T-cell (primary cell): ENCODE measurements around the gene SLC38A9. TPM values are rescaled to one million over a fixed set of nuclear protein-coding genes. Genes with fewer than 3 reads are reported as not detected.

Source experiments
- ATAC-seq, 4 experiments: fragments of 200-7000 bp in 3 of 4; fragments of 150-1000 bp in 1 of 4; cut with Tn5 transposase; replicated peaks in 1 of 4; 1 replicate in 3 of 4; 2 replicates in 1 of 4; pipeline ENCODE4 v1.10.0; 2021; ENCODE audit warnings: moderate library complexity in 3 of 4, mild to moderate bottlenecking in 2 of 4, moderate number of reproducible peaks in 1 of 4
- CTCF ChIA-PET, 2 donors: fragments of 300-600 bp; sonication (Branson Sonifier 250); formaldehyde crosslinking; loops; one replicate each; lab custom pipeline; 2022; ENCODE audit warnings: antibody characterized with exemption in 2 of 2; lab: Charles Lee
- POLR2A ChIA-PET, 2 donors: fragments of 300-600 bp; sonication (Branson Sonifier 250); formaldehyde crosslinking; loops; one replicate each; lab custom pipeline; 2022; ENCODE audit warnings: antibody characterized with exemption in 2 of 2; lab: Charles Lee
- DNase-seq, 35 experiments: peaks; one replicate each; pipeline versions ENCODE4 v3.0.0 to v3.0.0-alpha.2; 2013 to 2023
- H3K27ac ChIP-seq: one replicate; pipeline ENCODE4 v1.5.1; 2013; ENCODE audit warnings: low read length
- H3K27me3 ChIP-seq, 2 experiments: replicated peaks in 1 of 2; 1 replicate in 1 of 2; 2 replicates in 1 of 2; pipeline versions ENCODE4 v1.6.1 to v1.7.0; 2013; ENCODE audit warnings: low read length in 1 of 2, mixed read lengths in 1 of 2; ENCODE audit not compliant: control insufficient read depth in 2 of 2, insufficient read depth in 2 of 2; ENCODE audit errors: extremely low read depth in 1 of 2
- H3K36me3 ChIP-seq, 2 donors: 1 replicate in 1 of 2; 2 replicates in 1 of 2; pipeline versions ENCODE4 v1.6.1 to v1.7.0; 2013; ENCODE audit warnings: low read length in 1 of 2; ENCODE audit not compliant: control insufficient read depth in 2 of 2, insufficient read depth in 1 of 2; ENCODE audit errors: extremely low read depth in 1 of 2
- H3K4me1 ChIP-seq, 2 experiments: 1 replicate in 1 of 2; 2 replicates in 1 of 2; pipeline versions ENCODE4 v1.6.1 to v1.7.0; 2013; ENCODE audit warnings: low read length in 2 of 2, mixed read lengths in 1 of 2; ENCODE audit not compliant: insufficient read depth in 2 of 2, control insufficient read depth in 1 of 2; ENCODE audit errors: extremely low read depth in 1 of 2
- H3K4me3 ChIP-seq, 2 donors: 1 replicate in 1 of 2; 2 replicates in 1 of 2; pipeline versions ENCODE4 v1.5.1 to v1.7.0; 2013; ENCODE audit warnings: mild to moderate bottlenecking in 2 of 2, low read length in 1 of 2, moderate library complexity in 1 of 2; ENCODE audit not compliant: control insufficient read depth in 1 of 2; ENCODE audit errors: extremely low read depth in 1 of 2
- H3K9me3 ChIP-seq: 2 replicates; pipeline ENCODE4 v1.7.0; 2013
- H3K27ac Mint-ChIP-seq, 2 donors: one replicate each; pipeline ENCODE4 v1.8.0; 2020 to 2021; ENCODE audit warnings: mild to moderate bottlenecking in 2 of 2, mixed read lengths in 2 of 2
- H3K27me3 Mint-ChIP-seq, 2 donors: one replicate each; pipeline ENCODE4 v1.8.0; 2021 to 2022; ENCODE audit warnings: mixed read lengths in 2 of 2
- H3K36me3 Mint-ChIP-seq: one replicate; pipeline ENCODE4 v1.8.0; 2021; ENCODE audit warnings: mixed read lengths
- H3K4me1 Mint-ChIP-seq, 3 donors: one replicate each; pipeline ENCODE4 v1.8.0; 2020 to 2022; ENCODE audit warnings: mixed read lengths in 3 of 3, mild to moderate bottlenecking in 1 of 3
- H3K4me3 Mint-ChIP-seq, 3 donors: one replicate each; pipeline ENCODE4 v1.8.0; 2020 to 2022; ENCODE audit warnings: mild to moderate bottlenecking in 3 of 3, mixed read lengths in 3 of 3, moderate library complexity in 3 of 3
- H3K9me3 Mint-ChIP-seq, 3 donors: one replicate each; pipeline ENCODE4 v1.8.0; 2020 to 2022; ENCODE audit warnings: mixed read lengths in 3 of 3
- WGBS: methylation state at CpG from one replicate; pipeline ENCODE4 v1.1.5; 2013; ENCODE audit warnings: missing lambda C conversion rate; ENCODE audit not compliant: insufficient coverage; 5-methylcytosine and 5-hydroxymethylcytosine counted together
- total RNA-seq, 35 experiments: library from RNA in 6 of 35; stranded (reverse) in 6 of 35; fragments of 120-200 nt in 1 of 35; gene quantifications; one replicate each; pipeline versions ENCODE4 v1.2.1 to v1.2.4 and lab custom pipeline; 2013 to 2026

Gene SLC38A9
- total RNA-seq, 5 donors from 2014 or later (not counting 1 experiment from before 2014, with no cell fraction given): 19.9 to 25.9 (median 22.2) TPM

- DNase-seq: no peak
- POLR2A ChIA-PET: no interaction called here
- no peaks in the 10 kb centered on the region for H3K27me3 Mint-ChIP-seq
These were observed 54.7 kb downstream of the SLC38A9 start for GRCh38 chr5:55657443-55657842.

DNA sequence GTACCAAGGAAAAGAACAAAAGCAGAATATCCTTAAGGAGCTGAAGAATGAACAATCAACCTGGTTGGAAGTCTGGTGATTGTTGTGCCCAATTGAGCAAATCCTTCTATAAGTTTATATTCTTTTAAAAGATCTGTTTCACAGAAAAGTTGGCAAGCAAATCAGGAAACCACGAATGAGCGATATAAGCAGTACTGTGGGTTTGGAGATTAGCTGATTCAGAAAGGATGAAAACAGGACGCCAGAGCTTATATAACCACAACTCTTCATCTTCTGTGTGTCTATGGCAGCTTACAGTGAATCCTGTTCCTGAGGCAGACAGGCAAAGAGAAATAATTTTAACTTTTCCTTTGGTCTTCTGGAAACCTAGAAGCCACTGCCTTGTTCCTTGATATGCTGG, 61.7 kb downstream of the SLC38A9 start:
- peaks cover 11 to 16% of the 10 kb centered on the region in 2 experiments for H3K4me1 ChIP-seq
- peaks cover 0 to 8% of the 10 kb centered on the region in 2 donors for H3K36me3 ChIP-seq
- Mint-ChIP-seq H3K4me1 (peaks cover 23 to 28% (median 27%) of the 10 kb centered on the region in 3 donors), H3K27me3 (no peaks in the 10 kb centered on the region), H3K4me3 (peak overlapping the region in 1 of 3 donors; percentile 39), H3K27ac (peak overlapping the region; percentile 80 to 89), H3K9me3 (no peaks in the 10 kb centered on the region), H3K36me3 (peaks cover 40% of the 10 kb centered on the region)
- ATAC-seq: peak; percentile 87 to 100 (median 90)
- H3K9me3 ChIP-seq: no peaks in the 10 kb centered on the region
- peak overlapping the region; percentile 21 for H3K27ac ChIP-seq
- DNase-seq: peak in 11 of 35 experiments; percentile 1 to 50 (median 4)
- ChIA-PET CTCF (interaction anchor here in 1 of 2 donors (0.7 kb wide), 1 partner anchor 17 kb away, joined by 3 read pairs; no protein-coding TSS in a partner anchor), POLR2A (interaction anchor here in 1 of 2 donors (0.7 kb wide), 1 partner anchor 1555 kb away, joined by 5 read pairs; no protein-coding TSS in a partner anchor)
- no peak overlapping the region for H3K4me3 ChIP-seq
- no peaks in the 10 kb centered on the region for H3K27me3 ChIP-seq
- no CpG with 5 or more reads among the region's 3 CpGs for WGBS

More at GRCh38 chr5:55657443-55657842, 54.7 kb downstream of the SLC38A9 start:
- Histone ChIP-seq H3K4me3 (no peak overlapping the region), H3K36me3 (peaks cover 0 to 2% of the 10 kb centered on the region in 2 donors), H3K27me3 (no peaks in the 10 kb centered on the region), H3K27ac (no peak overlapping the region), H3K9me3 (no peaks in the 10 kb centered on the region), H3K4me1 (no peaks in the 10 kb centered on the region)
- CTCF ChIA-PET: interaction anchor here in 1 of 2 donors (0.6 kb wide), 1 partner anchor 1144 kb away, joined by 4 read pairs; no protein-coding TSS in a partner anchor
- no CpG with 5 or more reads among the region's 2 CpGs for WGBS
- ATAC-seq: no peak
- Mint-ChIP-seq H3K27ac (no peak overlapping the region), H3K4me3 (no peak overlapping the region), H3K4me1 (peaks cover 0 to 7% (median 2%) of the 10 kb centered on the region in 3 donors), H3K36me3 (peaks cover 28% of the 10 kb centered on the region), H3K9me3 (no peaks in the 10 kb centered on the region)

GRCh38 chr5:55649963-55650362, 62.2 kb downstream of the SLC38A9 start:
- POLR2A ChIA-PET: interaction anchor here in 1 of 2 donors (0.7 kb wide), 1 partner anchor 342 kb away, joined by 3 read pairs; the partner anchor contains the start of genes DHX29 and MTREX
- CTCF ChIA-PET: interaction anchor here in 1 of 2 donors (0.7 kb wide), 1 partner anchor 18 kb away, joined by 3 read pairs; no protein-coding TSS in a partner anchor

DNA sequence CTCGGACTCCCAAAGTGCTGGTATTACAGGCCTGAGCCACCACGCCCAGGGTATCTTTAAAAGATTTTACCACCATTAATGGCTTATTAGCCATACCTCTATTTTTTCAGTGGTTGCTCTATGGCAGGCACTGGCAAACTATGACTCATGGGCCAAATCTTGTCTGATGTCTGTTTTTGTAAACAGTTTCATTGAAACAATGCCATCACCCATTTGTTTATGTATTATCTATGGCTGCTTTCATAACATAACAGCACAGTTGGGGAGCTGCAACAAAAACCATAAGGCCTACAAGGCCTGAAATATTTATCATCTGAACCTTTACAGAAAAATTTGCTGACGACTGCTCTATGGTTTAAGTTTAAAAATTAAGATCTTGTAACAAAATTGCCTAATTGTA, 66.8 kb downstream of the SLC38A9 start:
- H3K27ac ChIP-seq: no peak overlapping the region
- no peak overlapping the region for H3K27ac Mint-ChIP-seq

More at GRCh38 chr5:55649963-55650362, 62.2 kb downstream of the SLC38A9 start:
- no peaks in the 10 kb centered on the region for H3K9me3 ChIP-seq
- Mint-ChIP-seq H3K27me3 (no peaks in the 10 kb centered on the region), H3K9me3 (no peaks in the 10 kb centered on the region), H3K4me1 (peaks cover 23 to 28% (median 27%) of the 10 kb centered on the region in 3 donors), H3K4me3 (peak overlapping the region in 2 of 3 donors; percentile 0 to 39), H3K27ac (peak overlapping the region; percentile 80 to 89), H3K36me3 (peaks cover 44% of the 10 kb centered on the region)
- H3K27ac ChIP-seq: peak overlapping the region; percentile 21
- no peak overlapping the region for H3K4me3 ChIP-seq
- ATAC-seq (peak in 2 of 4 experiments; percentile 11 to 31), DNase-seq (peak in 1 of 35 experiments; percentile 2)
- peaks cover 0 to 12% of the 10 kb centered on the region in 2 donors for H3K36me3 ChIP-seq
- H3K27me3 ChIP-seq: no peaks in the 10 kb centered on the region
- peaks cover 11 to 16% of the 10 kb centered on the region in 2 experiments for H3K4me1 ChIP-seq

GRCh38 chr5:55638455-55638854, 73.7 kb downstream of the SLC38A9 start:
- Histone ChIP-seq H3K36me3 (peaks cover 0 to 7% of the 10 kb centered on the region in 2 donors), H3K4me3 (no peak overlapping the region), H3K27ac (no peak overlapping the region), H3K4me1 (no peaks in the 10 kb centered on the region), H3K27me3 (no peaks in the 10 kb centered on the region), H3K9me3 (no peaks in the 10 kb centered on the region)
- Mint-ChIP-seq H3K9me3 (no peaks in the 10 kb centered on the region), H3K4me1 (peaks cover 7 to 11% (median 8%) of the 10 kb centered on the region in 3 donors), H3K36me3 (peaks cover 40% of the 10 kb centered on the region), H3K27me3 (no peaks in the 10 kb centered on the region), H3K27ac (no peak overlapping the region), H3K4me3 (no peak overlapping the region)
- ChIA-PET CTCF (no interaction called here), POLR2A (interaction anchor here in 1 of 2 donors (0.6 kb wide), 1 partner anchor 144 kb away, joined by 5 read pairs; no protein-coding TSS in a partner anchor)
- WGBS: 80% methylated on average over 1 of the region's 4 CpGs
- no peak for DNase-seq
- no peak for ATAC-seq

More for the DNA sequence above, 66.8 kb downstream of the SLC38A9 start:
- Mint-ChIP-seq H3K36me3 (peaks cover 55% of the 10 kb centered on the region), H3K9me3 (no peaks in the 10 kb centered on the region), H3K4me3 (no peak overlapping the region), H3K4me1 (peaks cover 8 to 13% (median 11%) of the 10 kb centered on the region in 3 donors), H3K27me3 (no peaks in the 10 kb centered on the region)
- Histone ChIP-seq H3K4me1 (peaks cover 0 to 5% of the 10 kb centered on the region in 2 experiments), H3K9me3 (no peaks in the 10 kb centered on the region), H3K4me3 (no peak overlapping the region), H3K27me3 (no peaks in the 10 kb centered on the region), H3K36me3 (peaks cover 0 to 9% of the 10 kb centered on the region in 2 donors)
- ChIA-PET POLR2A (no interaction called here), CTCF (no interaction called here)
- ATAC-seq (no peak), DNase-seq (no peak)
- WGBS: 100% methylated on average over 1 of the region's 3 CpGs

- Mint-ChIP-seq H3K27ac (no peak overlapping the region), H3K36me3 (peaks cover 36% of the 10 kb centered on the region), H3K27me3 (no peaks in the 10 kb centered on the region), H3K9me3 (no peaks in the 10 kb centered on the region), H3K4me1 (peaks cover 7 to 11% (median 9%) of the 10 kb centered on the region in 3 donors), H3K4me3 (no peak overlapping the region)
- ATAC-seq: no peak
- Histone ChIP-seq H3K27me3 (no peaks in the 10 kb centered on the region), H3K27ac (no peak overlapping the region), H3K4me1 (no peaks in the 10 kb centered on the region), H3K9me3 (no peaks in the 10 kb centered on the region), H3K36me3 (peaks cover 0 to 7% of the 10 kb centered on the region in 2 donors), H3K4me3 (no peak overlapping the region)
- DNase-seq: no peak
- WGBS: no CpG with 5 or more reads among the region's 2 CpGs
- ChIA-PET POLR2A (interaction anchor here in 1 of 2 donors (0.6 kb wide), 1 partner anchor 144 kb away, joined by 5 read pairs; no protein-coding TSS in a partner anchor), CTCF (no interaction called here)
These were observed 74.1 kb downstream of the SLC38A9 start for GRCh38 chr5:55638051-55638450.
